Measurements from ENCODE around the gene FARP1.

FARP1 gene

DNA sequence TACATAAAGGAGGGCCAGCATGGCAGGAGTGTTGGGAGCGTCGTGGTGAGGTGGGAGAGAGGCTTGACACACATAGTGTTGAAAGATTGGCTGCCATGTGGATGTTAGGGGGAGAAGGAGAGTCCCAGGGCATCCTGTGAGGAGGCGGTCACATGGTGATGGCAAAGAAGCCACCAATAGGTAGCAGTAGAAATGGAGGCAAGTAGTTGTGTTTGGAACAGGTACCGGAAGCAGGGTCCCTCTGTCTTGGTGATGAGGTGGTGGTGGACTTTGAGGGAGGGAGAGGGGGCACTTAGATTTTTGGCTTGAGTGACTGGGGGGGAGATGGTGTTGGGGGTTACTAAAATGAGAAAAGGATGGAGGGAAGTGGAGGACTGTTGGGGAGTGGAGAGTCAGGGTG, 227.4 kb downstream of the FARP1 start:
- no peak for DNase-seq

DNA sequence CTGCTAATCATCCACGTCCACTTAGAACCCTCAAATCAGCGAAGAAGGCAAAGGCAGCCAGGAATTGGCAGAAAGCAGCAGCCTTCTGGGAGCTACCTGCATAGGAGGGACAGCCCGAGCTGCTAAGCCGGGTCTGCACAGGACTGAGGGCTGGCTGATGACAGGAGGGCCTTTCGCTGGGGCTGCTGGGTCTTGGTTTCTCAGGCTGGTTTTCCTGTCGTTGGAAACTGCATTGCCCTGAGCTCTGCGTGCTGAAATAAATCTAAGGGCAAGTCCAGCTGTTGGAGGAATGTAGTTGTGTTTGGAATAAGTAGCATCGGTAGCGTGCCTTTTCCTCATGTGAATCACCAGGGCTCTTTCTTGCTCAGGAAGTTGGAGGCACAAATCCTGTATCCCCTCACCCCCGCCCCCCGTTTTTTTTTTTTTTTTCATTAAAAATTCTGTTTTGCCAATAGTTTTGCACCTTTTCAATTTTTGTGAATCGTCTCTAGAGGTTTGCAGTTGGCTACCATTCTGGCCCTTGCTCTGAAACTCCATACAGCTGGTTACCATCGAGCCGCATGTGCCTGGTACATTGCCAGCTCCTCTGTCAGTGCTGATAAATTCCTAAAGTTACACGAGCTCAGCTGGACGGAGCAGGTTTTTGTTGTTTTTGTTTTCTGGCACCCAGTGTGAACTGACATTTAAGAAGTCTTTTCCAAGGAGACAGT, 228.1 kb downstream of the FARP1 start:
- no peak for DNase-seq

- no peak for DNase-seq
Measured at GRCh38 chr13:98371516-98372023, 228.7 kb downstream of the FARP1 start.

DNA sequence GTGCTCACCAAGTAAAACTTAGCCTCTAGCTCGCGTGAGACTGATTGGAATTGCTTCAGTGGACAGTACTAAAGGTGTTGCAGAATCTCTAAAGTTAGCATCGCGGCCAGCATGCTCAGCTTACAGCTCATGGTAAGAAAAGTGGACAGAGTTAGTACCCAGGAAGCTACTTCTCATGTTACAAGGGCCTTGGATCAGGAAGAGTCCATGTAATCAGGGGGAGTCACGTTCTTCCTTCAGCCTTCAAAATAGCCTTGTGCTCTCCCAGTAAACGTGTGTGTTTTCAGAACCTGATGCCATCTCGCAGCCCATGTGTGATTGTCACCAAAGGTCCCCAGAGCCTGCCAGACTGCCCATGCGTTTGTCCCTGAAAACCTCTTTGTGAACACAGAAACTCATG, 230.0 kb downstream of the FARP1 start:
- no peak for DNase-seq

DNA sequence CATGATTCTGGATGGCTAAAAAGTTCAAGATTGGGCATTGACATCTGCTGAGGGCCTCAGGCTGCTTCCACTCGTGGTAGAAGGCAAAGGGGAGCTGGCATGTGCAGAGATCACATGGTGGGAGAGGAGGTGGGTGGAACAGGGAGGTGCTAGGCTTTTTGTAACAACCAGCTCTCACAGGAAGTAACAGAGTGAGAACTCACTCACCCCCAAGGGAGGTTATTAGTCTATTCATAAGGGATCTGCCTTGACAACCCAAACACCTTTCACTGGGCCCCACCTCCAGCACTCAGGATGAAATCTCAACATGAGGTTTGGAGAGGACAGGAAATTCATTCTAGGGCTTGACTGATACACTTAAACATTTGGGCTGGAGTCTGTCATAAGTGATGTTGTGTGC, 231.9 kb downstream of the FARP1 start:
- DNase-seq, result no peak

- DNase-seq, result no peak
Measured at GRCh38 chr13:98377635-98378378, 234.9 kb downstream of the FARP1 start.

DNA sequence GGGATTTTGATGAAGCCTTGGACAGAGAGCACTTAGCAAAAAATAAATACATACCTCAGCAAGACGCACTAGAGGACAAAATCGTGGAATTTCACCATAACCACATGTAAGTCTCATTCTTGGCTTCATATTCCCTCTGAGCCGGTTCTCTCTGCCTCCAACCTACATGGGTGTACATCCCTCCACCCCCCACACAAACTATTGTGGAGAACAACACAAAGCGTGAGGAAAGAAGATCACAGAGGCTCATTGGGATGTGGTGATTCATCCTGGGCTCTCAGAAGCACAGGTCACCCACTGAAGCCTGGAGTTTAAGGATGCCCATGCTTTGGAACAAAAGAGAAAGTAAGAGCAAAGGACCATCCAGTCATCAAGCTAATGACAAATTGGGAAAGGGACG, 241.8 kb downstream of the FARP1 start:
- no peak for DNase-seq

DNA sequence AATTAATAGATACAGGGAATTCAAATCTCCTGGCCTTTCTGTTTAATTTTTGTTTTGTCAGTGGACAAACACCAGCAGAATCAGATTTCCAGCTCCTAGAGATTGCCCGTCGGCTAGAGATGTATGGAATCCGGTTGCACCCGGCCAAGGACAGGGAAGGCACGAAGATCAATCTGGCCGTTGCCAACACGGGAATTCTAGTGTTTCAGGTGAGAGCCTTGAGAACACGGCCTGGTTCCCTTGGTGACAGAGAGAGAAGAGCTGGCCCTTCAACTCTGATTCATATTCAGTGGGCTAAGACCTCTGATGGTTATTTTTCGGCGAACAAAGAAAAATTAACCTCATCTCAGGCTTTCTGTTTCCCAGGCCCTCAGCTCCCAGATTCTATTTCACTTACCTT, 242.7 kb downstream of the FARP1 start:
- no peak for DNase-seq

DNA sequence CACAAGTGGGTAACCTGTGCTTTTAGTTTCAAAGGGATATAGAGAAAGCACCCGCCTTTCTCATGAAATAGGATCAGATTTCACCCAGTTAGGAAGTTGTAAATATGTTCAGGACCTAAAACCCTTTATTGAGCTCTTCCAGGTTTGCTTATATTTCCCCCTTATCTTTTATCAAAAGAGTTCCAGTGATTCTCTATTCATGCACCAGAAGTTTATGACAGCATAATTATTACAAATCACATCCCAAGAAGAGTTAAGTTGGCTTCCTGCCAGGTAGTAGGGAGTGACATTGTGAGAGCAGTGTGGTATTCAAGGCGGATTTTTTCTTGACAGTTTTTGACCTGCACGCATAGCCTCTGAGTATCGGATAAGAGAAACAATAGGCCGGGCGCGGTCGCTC, 243.7 kb downstream of the FARP1 start:
- DNase-seq, result no peak

DNA sequence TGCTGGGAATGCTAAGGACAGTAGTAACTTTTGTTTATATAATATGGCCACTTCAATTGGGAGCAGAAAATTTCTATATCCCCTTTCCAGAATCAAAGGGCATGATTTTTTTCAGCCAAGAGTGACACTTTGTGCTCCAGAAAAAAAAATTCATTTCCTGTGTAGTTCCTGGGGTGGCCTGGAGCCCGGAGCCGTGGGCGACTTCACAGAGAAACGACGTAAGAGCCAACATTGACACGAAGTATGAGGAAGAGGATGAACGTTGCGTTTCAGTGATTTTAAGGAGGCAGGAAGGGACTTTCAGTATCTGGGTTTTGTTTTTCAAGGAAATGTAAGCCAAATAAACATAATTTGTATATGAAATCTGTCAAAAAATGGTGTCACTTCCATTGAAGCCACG, 246.4 kb downstream of the FARP1 start:
- DNase-seq, result no peak

DNA sequence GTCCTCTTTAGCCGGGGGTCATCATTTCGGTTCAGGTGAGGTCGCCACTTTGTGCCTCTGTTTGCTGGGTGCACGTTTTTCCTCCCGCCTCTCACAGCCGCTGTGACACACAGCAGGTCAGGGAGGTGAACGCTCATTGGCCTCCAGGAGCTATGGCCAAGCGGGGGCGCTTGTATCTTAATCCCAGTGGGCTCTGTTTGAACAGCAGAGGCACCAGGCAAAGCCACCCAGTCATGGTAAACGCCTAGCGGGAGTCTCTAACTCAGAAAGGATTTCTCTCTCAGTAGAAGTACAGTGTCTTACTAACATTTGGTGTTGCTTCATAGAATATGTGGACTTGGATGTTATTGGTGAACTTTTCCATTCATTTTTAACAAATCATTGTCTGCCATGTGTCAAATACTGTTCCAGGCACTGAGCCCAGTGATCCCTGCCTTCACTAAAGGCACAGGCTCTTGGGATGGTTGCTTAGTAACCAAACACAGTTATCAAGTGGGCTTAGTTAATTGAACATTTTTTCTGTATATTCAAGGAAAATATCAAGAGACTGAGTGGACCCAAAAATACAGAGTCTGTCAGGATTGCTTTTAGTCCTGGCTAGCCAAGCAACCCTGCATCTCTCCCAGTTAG, 247.3 kb downstream of the FARP1 start:
- no peak for DNase-seq

DNA sequence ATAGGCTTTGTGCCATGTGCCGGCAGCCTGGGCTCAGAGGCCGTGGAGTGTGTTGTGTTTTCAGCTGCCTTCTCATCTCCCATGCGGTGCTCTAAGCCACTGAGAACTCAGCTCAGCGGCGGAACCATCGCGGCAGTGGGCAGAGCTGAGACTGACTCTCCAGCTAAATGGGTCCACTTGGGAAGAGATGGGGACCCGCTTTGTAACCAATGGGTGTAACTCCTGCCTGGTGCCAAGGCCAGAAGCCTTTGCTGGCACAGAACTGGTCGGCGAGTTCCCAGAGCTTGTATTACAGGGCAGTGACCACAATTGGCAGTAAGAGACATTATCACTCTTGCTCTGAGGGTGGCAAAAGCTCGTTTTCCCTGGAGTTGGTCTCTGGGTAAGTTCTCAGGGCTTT, 251.0 kb downstream of the FARP1 start:
- DNase-seq, result no peak

- DNase-seq, result no peak
Measured at GRCh38 chr13:98394820-98395510, 252.1 kb downstream of the FARP1 start.

- DNase-seq, result no peak
Measured at GRCh38 chr13:98396071-98396710, 253.3 kb downstream of the FARP1 start.

DNA sequence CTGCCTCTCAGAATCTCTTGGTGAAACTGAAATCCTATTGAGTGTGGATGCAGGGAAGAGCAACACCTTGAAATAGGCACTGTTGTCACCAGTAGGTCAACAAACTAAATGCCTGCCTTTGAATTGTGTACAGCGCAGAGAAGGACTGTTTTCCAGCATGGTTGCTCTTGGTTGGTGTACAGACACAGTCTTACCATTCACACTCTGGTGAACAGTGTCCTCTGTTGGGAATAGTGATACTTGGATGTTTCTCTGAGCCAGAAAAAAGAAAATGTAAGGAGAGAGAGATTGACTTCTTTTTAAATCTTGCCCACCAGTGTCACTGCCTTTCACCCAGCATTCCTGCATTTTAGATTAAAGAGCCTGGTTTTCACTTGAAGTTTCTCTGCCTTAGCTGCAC, 254.3 kb downstream of the FARP1 start:
- no peak for DNase-seq

GRCh38 chr13:98397861-98398260, 255.0 kb downstream of the FARP1 start:
- DNase-seq, result no peak

- DNase-seq, result no peak
Measured at GRCh38 chr13:98398581-98398980, 255.7 kb downstream of the FARP1 start.

GRCh38 chr13:98399756-98400155, 256.9 kb downstream of the FARP1 start:
- DNase-seq, result no peak

DNA sequence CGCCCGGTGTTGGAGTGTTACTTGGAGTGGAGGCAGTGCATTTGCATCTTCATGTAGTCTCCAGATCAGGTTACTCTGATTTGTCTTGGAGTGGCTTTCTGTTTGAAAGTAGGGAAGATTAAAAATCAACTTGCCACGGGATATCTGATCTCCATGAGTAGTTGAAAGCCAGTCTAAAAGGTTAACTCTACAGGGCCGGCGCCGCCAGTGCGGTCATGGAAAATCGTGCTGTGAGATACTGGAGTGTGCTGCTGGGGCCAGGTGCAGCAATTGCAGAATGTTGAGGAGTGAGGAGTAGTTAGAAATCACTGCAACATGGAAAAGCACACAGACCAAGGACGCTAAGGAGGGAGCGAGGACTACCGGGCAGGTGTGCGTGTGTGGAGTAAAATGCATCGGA, 259.0 kb downstream of the FARP1 start:
- DNase-seq, result no peak

DNA sequence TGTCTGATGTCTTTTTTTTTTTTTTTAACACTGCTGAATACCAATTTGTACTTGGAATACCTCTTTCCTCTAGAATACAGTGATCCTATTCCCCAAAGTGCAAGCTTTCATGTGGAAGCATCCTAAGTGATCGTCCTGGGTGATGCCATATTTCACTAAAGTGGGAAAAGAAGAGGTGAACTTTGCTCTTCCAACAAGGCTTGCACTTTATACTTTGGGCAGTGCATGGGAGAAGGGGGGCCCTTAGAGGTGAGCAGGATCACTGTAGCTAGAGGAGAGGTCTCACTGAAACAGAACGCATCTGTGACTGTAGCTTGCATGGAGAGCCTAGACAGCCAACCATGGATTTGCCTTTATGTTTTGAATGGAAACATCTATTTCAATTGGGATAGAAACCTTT, 260.2 kb downstream of the FARP1 start:
- no peak for DNase-seq

GRCh38 chr13:98405107-98405571, 262.2 kb downstream of the FARP1 start:
- DNase-seq, result no peak

DNA sequence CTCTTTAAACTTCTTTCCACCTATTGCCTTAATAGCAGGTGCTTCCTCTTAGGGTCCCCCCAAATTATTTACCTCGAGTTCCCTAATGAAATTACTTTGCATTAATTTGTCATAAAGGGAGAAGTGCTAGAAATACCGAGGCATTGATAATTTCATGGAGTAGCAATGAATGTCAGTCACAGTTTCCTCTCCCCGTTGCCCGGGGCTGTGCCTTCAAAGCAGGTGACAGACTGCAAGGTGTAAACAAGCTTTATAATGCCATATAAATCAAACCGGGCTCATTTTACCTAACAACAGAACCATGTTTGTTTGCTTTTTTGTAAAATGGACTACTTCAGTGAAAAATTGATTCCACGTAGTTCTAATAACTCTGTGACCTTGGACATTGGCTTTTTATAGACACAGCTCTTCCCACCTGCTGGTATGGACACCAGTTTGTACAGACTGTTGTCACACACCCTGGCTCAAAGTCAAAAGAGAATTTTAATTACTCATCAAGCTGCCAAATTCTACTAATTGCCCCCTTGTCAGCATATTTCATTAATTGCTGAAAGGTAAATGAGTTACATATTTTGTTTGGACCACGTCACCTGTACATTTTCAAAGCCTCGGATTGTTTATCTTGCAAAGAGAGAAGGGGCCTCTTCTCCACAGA, 262.9 kb downstream of the FARP1 start:
- DNase-seq, result no peak

Measured in stimulated activated CD4-positive, alpha-beta T cell treated with anti-CD3 and anti-CD28 coated beads, Interleukin-12 subunit alpha, Interleukin-12 subunit beta, amount 100 ng/mL, for 4 hours (primary cell).